Measurements from ENCODE around the gene PCSK2. TPM values are rescaled to one million over a fixed set of nuclear protein-coding genes. Genes with fewer than 3 reads are reported as not detected.

The PCSK2 gene
- polyA plus RNA-seq, 1 donor = 0.62 TPM

GRCh38 chr20:17445543-17445942 lies 218.7 kb downstream of the PCSK2 start:
- DNase-seq = no peak

GRCh38 chr20:17446171-17446570 lies 219.3 kb downstream of the PCSK2 start:
- DNase-seq = no peak

- no peak for DNase-seq
Observed at GRCh38 chr20:17448071-17448470, 221.2 kb downstream of the PCSK2 start.

- DNase-seq = no peak
Observed at GRCh38 chr20:17449031-17449430, 222.2 kb downstream of the PCSK2 start.

GRCh38 chr20:17452441-17452840 lies 225.6 kb downstream of the PCSK2 start:
- DNase-seq = no peak

GRCh38 chr20:17453592-17453991 lies 226.8 kb downstream of the PCSK2 start:
- no peak for DNase-seq

GRCh38 chr20:17456279-17456678 lies 229.4 kb downstream of the PCSK2 start:
- DNase-seq = no peak

- no peak for DNase-seq
Observed at GRCh38 chr20:17457079-17457478, 230.2 kb downstream of the PCSK2 start.

GRCh38 chr20:17457588-17458190 lies 230.8 kb downstream of the PCSK2 start:
- no peak for DNase-seq

GRCh38 chr20:17460119-17460518 lies 233.3 kb downstream of the PCSK2 start:
- DNase-seq = no peak

GRCh38 chr20:17461941-17462340 lies 235.1 kb downstream of the PCSK2 start:
- DNase-seq = no peak

GRCh38 chr20:17463711-17464110 lies 236.9 kb downstream of the PCSK2 start:
- DNase-seq = no peak

GRCh38 chr20:17465236-17465635 lies 238.4 kb downstream of the PCSK2 start:
- no peak for DNase-seq

- no peak for DNase-seq
Observed at GRCh38 chr20:17466641-17467040, 239.8 kb downstream of the PCSK2 start.

GRCh38 chr20:17467120-17467655 lies 240.3 kb downstream of the PCSK2 start:
- no peak for DNase-seq

GRCh38 chr20:17468073-17468840 lies 241.4 kb downstream of the PCSK2 start:
- DNase-seq = no peak

- DNase-seq = no peak
Observed at GRCh38 chr20:17469246-17470030, 242.6 kb downstream of the PCSK2 start.

- no peak for DNase-seq
Observed at GRCh38 chr20:17470521-17470920, 243.7 kb downstream of the PCSK2 start.

- no peak for DNase-seq
Observed at GRCh38 chr20:17470973-17471372, 244.1 kb downstream of the PCSK2 start.

- DNase-seq = no peak
Observed at GRCh38 chr20:17471606-17472187, 244.9 kb downstream of the PCSK2 start.

GRCh38 chr20:17473659-17474058 lies 246.8 kb downstream of the PCSK2 start:
- DNase-seq = no peak

- no peak for DNase-seq
Observed at GRCh38 chr20:17479063-17479657, 252.3 kb downstream of the PCSK2 start.
